OCI-LY1 (cell line): ENCODE data around the gene SYT15B.
"Not testable (repeated sequence)": the region's sequence is repeated elsewhere in the genome, so short reads cannot be mapped to it uniquely, and the experiment has no call there.

Experiments
- EZH2 ChIP-seq: fragments of 200-600 bp; sonication (generic), shearing (Covaris generic); IDR thresholded peaks from 2 replicates; pipeline ENCODE4 v1.8.0; 2017; ENCODE audit warnings: borderline replicate concordance, mixed run types, mild to moderate bottlenecking, antibody characterized with exemption, low read length, moderate library complexity, mixed read lengths
- TF ChIP-seq, protein P1 (sequence below): fragments of 200-600 bp; sonication (generic), shearing (Covaris generic); IDR thresholded peaks from 2 replicates; pipeline ENCODE4 v1.5.1; 2017; ENCODE audit warnings: mild to moderate bottlenecking, antibody characterized with exemption, low read length, moderate library complexity, mixed read lengths

DNA sequence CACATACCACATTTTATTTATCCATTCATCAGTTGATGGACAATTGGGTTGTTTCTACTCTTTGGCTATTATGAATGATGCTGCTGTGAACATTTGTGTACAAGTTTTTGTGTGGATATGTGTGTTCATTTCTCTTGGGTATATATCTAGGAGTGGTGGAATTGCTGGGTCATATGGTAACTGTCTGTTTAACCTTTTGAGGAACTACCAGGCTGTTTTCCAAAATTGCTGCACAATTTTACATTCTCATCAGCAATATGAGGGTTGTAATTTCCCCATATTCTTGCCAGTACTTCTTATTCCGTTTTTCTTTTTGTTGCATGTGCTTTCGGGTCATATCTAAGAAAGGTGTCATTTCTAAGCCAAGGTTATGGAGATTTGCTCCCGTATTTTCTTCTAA is 38.3 kb downstream of the SYT15B start:
- TF ChIP-seq, protein P1, sequence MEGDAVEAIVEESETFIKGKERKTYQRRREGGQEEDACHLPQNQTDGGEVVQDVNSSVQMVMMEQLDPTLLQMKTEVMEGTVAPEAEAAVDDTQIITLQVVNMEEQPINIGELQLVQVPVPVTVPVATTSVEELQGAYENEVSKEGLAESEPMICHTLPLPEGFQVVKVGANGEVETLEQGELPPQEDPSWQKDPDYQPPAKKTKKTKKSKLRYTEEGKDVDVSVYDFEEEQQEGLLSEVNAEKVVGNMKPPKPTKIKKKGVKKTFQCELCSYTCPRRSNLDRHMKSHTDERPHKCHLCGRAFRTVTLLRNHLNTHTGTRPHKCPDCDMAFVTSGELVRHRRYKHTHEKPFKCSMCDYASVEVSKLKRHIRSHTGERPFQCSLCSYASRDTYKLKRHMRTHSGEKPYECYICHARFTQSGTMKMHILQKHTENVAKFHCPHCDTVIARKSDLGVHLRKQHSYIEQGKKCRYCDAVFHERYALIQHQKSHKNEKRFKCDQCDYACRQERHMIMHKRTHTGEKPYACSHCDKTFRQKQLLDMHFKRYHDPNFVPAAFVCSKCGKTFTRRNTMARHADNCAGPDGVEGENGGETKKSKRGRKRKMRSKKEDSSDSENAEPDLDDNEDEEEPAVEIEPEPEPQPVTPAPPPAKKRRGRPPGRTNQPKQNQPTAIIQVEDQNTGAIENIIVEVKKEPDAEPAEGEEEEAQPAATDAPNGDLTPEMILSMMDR: not testable (repeated sequence)
- not testable (repeated sequence) for TF ChIP-seq EZH2
